Activated CD4-positive, alpha-beta T cell treated with anti-CD3 and anti-CD28 coated beads for 24 hours (primary cell): ENCODE results near the gene KRTAP5-2.
"Not testable (repeated sequence)": the region's sequence is repeated elsewhere in the genome, so short reads cannot be mapped to it uniquely, and the experiment has no call there.

Source experiments
- DNase-seq, 2 donors: peaks; one replicate each; pipeline ENCODE4 v3.0.0-alpha.2; 2020; ENCODE audit warnings: low read depth in 2 of 2

KRTAP5-2 gene

DNA sequence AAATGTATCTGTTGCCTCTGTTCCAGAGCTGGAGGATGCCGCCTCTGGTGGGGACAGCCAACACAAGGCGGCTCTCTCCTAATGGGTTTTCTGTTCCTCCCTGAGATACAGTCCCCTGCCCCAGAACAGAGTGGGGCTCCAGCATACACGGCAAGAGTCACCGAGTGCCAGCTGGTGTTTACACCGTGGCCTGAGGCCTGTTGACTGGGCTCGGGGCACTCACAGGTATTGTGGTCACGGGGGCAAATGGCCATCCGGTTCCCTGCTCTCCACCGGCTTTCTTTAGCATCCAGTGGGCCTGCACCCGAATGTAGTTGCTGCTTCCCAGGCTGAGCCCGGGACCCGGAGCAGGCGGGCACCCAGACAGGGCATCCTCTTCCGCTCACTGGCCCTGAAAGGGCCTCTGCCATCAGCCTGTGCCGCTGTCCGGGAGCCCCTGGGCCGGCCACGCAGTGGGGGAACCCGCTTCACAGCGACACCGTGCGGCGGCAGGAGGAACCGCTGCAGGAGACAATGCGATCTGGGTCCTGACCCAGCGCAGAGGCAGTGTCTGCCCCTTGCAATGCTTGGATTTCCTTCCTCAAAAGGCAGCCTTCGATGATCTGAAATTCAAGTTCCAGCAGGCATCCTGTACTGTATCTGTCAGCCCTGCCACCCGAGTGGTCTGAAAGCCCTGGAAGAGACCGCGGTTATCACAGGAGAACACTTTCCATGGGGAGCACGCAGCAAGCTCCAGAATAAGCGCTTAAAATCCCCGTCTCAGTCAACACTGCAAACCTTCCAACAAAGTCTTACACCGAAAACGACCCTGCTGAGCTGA, 30.6 kb upstream of the KRTAP5-2 start:
- DNase-seq: peak; percentile 53 to 58

DNA sequence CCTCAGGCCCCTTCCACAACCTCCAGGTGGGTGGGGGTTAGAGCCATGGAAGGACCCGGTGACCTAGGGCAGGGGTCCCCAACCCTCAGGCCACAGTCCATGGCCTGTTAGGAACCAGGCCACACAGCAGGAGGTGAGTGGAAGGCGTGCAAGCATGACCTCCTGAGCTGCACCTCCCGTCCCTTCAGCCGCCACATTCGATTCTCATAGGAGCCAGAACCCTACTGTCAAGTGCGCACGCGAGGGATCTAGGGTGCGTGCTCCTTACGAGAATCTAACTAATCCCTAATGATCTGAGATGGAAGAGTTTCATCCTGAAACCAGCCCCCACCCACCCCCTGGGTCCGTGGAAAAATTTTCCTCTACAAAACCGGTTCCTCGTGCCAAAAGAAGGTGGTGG, 27.4 kb upstream of the KRTAP5-2 start:
- no peak for DNase-seq

GRCh38 chr11:1624621-1625020, 26.5 kb upstream of the KRTAP5-2 start:
- DNase-seq: no peak

GRCh38 chr11:1623716-1624115, 25.6 kb upstream of the KRTAP5-2 start:
- no peak for DNase-seq

DNA sequence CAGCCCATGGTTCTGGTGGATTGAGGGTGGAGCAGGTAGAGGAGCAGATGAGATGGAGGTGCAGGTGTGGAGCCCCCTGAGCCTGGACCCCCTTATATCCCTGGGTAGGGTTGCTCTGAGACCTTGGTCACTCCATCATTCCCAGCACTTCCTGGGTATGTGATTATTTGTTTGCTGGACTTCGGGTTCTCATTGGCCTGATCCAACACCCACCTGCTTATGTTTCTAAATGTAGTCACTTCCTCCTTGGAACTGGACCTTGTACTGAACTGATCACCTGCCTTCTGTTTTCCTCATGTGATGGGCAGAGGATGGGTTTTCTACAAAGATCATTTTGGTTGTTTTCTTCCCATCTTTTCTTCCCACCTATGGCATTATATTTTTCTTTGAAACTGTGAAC, 24.0 kb upstream of the KRTAP5-2 start, which contains the start of gene KRTAP5-4:
TSS of gene KRTAP5-4 (minus strand) at position 53 of the 400 bp plus-strand sequence. CDS start at position 8, 45 bp downstream.
- no peak for DNase-seq

- DNase-seq: no peak
Observed at GRCh38 chr11:1619449-1619848, 21.4 kb upstream of the KRTAP5-2 start.

- no peak for DNase-seq
Observed at GRCh38 chr11:1618231-1618630, 20.1 kb upstream of the KRTAP5-2 start.

DNA sequence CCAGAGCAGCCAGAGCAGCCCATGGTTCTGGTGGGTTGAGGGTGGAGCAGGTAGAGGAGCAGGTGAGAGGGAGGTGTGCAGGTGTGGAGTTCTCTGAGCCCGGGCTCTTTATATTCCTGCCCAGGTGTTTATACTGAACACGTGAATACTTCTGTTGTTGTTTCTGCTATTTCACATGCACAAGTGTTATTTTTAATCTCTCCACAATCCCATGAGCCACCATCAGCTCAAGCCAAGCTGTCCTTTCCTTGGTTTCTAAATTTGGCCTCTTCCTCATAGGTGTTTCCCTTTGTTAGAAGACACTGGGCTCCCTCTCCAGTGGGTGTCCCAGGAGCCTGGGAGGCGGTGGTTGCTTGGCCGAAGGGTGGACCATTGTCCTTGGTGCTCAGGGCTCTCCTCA, 10.3 kb upstream of the KRTAP5-2 start, which contains the start of gene KRTAP5-3:
TSS of gene KRTAP5-3 (minus strand) at position 101 of the 400 bp plus-strand sequence. CDS start at position 23, 78 bp downstream.
- DNase-seq: no peak

- not testable (repeated sequence) for DNase-seq
Observed at GRCh38 chr11:1607901-1608300, 9.8 kb upstream of the KRTAP5-2 start.

GRCh38 chr11:1607156-1607845, 9.2 kb upstream of the KRTAP5-2 start:
- DNase-seq: not testable (repeated sequence)

- peak in 1 of 2 donors; percentile 7 for DNase-seq
Observed at GRCh38 chr11:1605923-1606322, 7.8 kb upstream of the KRTAP5-2 start.

DNA sequence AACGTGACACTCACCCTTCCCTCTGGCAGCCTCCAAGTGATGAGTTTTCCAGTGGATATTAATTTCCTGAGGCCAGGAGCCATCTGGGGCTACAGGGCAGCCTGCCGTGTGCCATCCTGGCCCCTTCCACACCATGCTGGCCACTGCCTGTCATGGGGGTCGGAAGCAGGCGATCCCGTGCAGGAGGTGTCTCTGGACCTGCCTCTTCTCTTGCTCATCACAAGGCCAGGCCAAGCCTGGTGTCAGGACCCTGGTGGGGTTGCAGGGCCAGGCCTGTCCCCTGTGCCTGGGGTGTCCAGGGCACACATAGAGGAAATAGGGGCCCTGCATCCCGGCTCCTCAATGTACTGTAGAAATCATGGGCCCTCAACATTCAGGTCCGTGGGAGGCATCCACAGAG, 6.6 kb upstream of the KRTAP5-2 start:
- DNase-seq: no peak

DNA sequence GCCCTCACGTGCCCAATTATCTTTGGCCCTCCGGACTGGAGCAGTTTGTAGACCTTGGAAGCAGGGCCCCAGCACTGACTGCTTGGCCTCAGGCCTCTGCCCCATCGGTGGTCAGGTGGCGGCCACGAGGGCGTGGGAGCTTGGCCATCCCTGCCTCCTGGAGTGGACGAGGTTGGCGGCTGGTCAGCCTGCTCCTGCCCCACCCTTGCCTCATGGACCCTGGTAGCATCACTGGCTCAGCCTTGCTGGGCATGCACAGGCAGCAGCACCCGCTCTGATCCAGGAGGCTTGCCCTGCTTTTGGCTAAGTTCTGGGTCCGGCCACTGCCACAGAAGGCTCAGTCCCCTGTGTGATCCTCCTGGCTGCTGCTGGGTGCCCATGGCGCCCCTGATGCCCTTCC, 6.1 kb upstream of the KRTAP5-2 start:
- no peak for DNase-seq

DNA sequence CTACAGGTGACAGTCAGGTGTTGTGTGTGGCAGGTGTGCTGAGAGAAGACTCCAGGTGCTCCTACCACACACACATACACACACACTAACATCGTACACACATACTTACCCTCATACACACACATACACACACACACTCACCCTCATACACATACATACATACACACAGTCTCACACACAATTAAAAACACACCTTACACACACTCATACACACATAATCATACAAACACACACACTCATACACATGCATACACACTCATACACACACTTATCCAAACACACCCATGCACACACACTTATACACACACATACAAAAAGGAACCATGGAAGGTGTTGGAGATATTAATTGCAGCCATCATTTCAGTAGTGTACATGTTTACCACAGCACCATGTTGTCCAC, 5.5 kb upstream of the KRTAP5-2 start:
- DNase-seq: no peak

DNA sequence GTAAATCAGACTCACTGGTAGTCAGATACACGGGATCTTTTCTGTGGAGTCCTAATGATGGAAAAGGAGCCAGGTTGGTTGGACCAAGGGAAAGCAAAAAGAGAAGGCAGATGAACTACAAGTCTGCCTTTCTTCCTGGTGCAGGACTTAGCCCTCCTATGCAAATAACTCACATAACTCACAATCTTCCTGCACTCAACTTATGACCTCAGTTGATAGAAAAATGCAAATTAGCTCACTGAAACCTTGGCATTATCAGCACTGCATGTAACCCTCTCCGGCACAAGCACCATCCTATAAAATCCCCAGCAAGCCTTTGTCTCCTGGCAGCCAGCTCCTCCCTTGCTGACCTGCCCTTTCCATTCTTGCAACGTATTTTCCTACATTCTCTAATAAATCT, 3.6 kb upstream of the KRTAP5-2 start:
- not testable (repeated sequence) for DNase-seq

DNA sequence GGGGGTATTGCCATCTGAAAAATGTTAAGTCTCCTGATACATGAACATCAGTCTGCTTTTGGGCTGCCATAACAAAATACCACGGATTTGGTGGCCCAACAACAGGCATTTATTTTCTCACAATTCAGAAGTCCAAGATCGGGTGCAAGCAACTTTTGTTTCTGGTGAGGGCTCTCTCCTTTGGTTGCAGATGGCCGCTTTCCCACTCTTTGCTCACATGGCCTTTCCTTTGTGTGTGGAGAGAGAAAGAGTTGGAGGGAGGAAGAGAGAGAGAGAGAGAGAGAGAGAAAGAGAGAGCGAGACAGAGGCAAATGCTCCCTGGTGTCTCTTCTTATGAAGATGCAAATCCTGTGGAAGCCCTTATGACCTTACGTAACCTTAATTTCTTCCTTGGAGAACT, 2.5 kb upstream of the KRTAP5-2 start:
- DNase-seq: no peak

- DNase-seq: no peak
Observed at GRCh38 chr11:1598816-1599215, 722 bp upstream of the KRTAP5-2 start.

DNA sequence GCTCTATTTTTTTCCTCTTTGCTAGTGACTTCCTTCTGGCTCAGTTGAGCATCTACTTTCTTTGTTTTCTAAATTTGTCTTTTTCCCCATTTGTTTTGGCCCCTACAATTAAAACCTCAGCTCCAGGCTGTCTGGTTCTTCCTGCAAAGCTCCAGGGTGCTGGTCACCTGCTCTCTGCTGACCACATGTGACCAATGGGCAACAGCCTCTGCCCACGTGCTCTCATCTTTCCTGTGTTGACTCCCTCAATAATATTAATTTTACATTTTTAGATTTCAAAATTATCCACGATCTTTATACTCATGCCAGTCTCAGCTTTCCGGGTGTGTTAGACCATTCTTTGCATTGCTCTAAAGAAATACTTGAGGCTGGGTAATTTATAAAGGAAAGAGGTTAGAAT, 312 bp upstream of the KRTAP5-2 start:
- DNase-seq: not testable (repeated sequence)

- no peak for DNase-seq
Observed at GRCh38 chr11:1597331-1597993, 632 bp downstream of the KRTAP5-2 start.

DNA sequence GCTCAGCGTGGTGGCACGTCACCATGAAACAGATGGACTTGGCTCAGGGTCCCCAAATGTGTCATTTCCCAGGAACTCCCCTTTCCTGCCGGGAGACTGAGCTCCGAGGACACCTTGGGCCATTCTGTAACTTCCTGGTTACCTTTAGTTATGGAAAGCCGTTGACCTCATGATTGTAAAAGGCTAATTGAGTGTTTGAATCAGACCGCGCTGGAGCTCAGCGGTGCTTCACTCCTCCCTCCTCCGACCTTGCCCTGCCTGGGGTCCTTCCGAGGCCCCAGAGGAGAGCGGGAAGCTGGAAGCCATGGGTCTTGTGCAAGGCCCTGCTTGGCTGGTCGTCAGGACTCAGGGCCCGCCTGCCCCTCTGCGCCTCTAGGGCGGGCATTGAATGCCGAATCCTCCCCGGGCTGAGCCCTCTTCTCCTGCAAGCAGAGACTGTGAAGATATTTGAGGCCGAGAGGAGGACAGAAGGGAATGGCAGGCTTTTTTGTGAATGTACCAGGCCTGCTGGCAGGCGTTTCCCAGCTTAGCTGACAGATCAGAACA, 1.4 kb downstream of the KRTAP5-2 start:
- DNase-seq: not testable (repeated sequence)

DNA sequence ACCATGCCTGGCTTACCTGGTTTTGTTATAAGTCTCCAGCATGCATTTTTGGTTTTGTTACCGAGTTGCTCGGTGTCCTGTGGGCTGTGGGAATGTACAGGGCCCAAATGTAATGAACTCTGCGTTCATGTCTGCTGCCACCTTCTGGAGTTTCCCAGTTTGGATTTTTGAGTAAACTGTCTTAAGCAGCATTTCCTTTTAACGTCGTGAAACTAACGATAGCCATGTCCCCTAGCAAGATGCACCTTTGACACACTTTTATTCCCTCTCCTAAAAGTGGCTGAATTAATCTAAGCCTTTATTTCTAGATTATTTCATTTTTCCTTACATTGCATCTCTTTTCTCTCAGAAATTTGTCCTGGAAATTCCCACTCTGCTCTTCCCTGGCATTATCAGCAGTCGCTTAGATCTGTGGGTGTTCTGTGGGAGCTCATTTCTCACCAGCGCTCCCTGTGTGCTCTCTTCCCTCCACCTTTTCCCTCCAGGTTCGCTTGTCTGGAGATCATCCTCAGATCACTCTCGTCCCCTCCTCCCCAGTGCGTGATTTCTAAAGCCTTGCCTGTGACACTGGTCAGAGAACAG, 2.0 kb downstream of the KRTAP5-2 start:
- DNase-seq: not testable (repeated sequence)

- DNase-seq: no peak
Observed at GRCh38 chr11:1592628-1593027, 5.5 kb downstream of the KRTAP5-2 start.
